Neural crest cell (in vitro differentiated cells): Measurements from ENCODE around the gene FBXW8. TPM values are rescaled to one million over a fixed set of nuclear protein-coding genes. Genes with fewer than 3 reads are reported as not detected.

Experiments used
- DNase-seq: peaks from one replicate; pipeline ENCODE4 v3.0.0; 2021; ENCODE audit warnings: low read depth, mixed read lengths, low spot score
- H3K27ac Mint-ChIP-seq: one replicate; pipeline ENCODE4 v1.8.0; 2021; ENCODE audit warnings: mild to moderate bottlenecking, mixed read lengths; ENCODE audit not compliant: unreplicated experiment
- H3K27me3 Mint-ChIP-seq: 2 replicates; pipeline ENCODE4 v1.8.0; 2021; ENCODE audit warnings: low read depth, mild to moderate bottlenecking, mixed read lengths
- H3K36me3 Mint-ChIP-seq: 2 replicates; pipeline ENCODE4 v1.8.0; 2021; ENCODE audit warnings: low read depth, mild to moderate bottlenecking, mixed read lengths
- H3K4me1 Mint-ChIP-seq: 2 replicates; pipeline ENCODE4 v1.8.0; 2021; ENCODE audit warnings: mixed read lengths
- H3K4me3 Mint-ChIP-seq: one replicate; pipeline ENCODE4 v1.8.0; 2021; ENCODE audit warnings: mild to moderate bottlenecking, mixed read lengths
- H3K9me3 Mint-ChIP-seq: 2 replicates; pipeline ENCODE4 v1.8.0; 2021; ENCODE audit warnings: mixed read lengths
- total RNA-seq: library from RNA; stranded (reverse); gene quantifications from 2 replicates; pipeline ENCODE4 v1.2.1, GENCODE V29; 2021
- TF ChIP-seq, protein P1 (sequence below): fragments of 200-600 bp; sonication (generic); conservative IDR thresholded peaks from 2 replicates; pipeline ENCODE4 v1.5.0; 2021; ENCODE audit warnings: antibody characterized with exemption, mild to moderate bottlenecking

Gene FBXW8
- total RNA-seq, 1 donor from 2014 or later, result 34.8 TPM

GRCh38 chr12:117033382-117034221 is 122.9 kb downstream of the FBXW8 start:
- no peaks in the 10 kb centered on the region for H3K27me3 Mint-ChIP-seq
- H3K9me3 Mint-ChIP-seq, result no peaks in the 10 kb centered on the region
- DNase-seq, result no peak
- no peak overlapping the region for H3K27ac Mint-ChIP-seq
- H3K4me3 Mint-ChIP-seq, result no peak overlapping the region
- peaks cover 2% of the 10 kb centered on the region for H3K36me3 Mint-ChIP-seq
- TF ChIP-seq, protein P1, sequence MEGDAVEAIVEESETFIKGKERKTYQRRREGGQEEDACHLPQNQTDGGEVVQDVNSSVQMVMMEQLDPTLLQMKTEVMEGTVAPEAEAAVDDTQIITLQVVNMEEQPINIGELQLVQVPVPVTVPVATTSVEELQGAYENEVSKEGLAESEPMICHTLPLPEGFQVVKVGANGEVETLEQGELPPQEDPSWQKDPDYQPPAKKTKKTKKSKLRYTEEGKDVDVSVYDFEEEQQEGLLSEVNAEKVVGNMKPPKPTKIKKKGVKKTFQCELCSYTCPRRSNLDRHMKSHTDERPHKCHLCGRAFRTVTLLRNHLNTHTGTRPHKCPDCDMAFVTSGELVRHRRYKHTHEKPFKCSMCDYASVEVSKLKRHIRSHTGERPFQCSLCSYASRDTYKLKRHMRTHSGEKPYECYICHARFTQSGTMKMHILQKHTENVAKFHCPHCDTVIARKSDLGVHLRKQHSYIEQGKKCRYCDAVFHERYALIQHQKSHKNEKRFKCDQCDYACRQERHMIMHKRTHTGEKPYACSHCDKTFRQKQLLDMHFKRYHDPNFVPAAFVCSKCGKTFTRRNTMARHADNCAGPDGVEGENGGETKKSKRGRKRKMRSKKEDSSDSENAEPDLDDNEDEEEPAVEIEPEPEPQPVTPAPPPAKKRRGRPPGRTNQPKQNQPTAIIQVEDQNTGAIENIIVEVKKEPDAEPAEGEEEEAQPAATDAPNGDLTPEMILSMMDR, result no peak
- no peaks in the 10 kb centered on the region for H3K4me1 Mint-ChIP-seq

GRCh38 chr12:117034249-117034648 is 123.5 kb downstream of the FBXW8 start:
- Mint-ChIP-seq H3K4me1 (no peaks in the 10 kb centered on the region), H3K27me3 (no peaks in the 10 kb centered on the region), H3K4me3 (no peak overlapping the region), H3K9me3 (no peaks in the 10 kb centered on the region), H3K27ac (no peak overlapping the region), H3K36me3 (peaks cover 2% of the 10 kb centered on the region)
- no peak for DNase-seq
- TF ChIP-seq, protein P1, result no peak

DNA sequence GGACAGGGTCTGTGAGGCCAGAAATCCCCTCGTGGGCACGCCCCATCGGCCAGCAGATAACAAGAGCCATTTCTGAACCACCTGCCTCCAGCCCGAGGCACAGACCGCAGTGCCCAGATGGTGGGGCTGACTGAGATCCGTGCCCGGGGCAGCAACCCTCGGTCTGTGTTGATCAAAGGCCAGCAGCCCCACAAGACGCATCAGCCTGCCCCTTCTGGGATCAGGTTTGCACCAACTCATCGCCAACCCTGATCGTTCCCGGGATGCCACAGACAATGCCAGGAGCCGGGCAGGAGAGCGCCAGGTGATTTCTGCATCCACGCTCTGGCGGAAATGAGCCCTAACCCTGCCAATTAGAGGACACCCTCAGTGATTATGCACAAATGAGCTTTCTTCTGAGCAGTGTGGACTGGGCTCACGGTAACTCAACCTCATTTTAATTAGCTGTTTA is 124.0 kb downstream of the FBXW8 start:
- H3K27me3 Mint-ChIP-seq, result no peaks in the 10 kb centered on the region
- H3K4me1 Mint-ChIP-seq, result no peaks in the 10 kb centered on the region
- TF ChIP-seq, protein P1, result no peak
- H3K9me3 Mint-ChIP-seq, result no peaks in the 10 kb centered on the region
- H3K4me3 Mint-ChIP-seq, result no peak overlapping the region
- H3K27ac Mint-ChIP-seq, result no peak overlapping the region
- peaks cover 2% of the 10 kb centered on the region for H3K36me3 Mint-ChIP-seq
- DNase-seq, result no peak

DNA sequence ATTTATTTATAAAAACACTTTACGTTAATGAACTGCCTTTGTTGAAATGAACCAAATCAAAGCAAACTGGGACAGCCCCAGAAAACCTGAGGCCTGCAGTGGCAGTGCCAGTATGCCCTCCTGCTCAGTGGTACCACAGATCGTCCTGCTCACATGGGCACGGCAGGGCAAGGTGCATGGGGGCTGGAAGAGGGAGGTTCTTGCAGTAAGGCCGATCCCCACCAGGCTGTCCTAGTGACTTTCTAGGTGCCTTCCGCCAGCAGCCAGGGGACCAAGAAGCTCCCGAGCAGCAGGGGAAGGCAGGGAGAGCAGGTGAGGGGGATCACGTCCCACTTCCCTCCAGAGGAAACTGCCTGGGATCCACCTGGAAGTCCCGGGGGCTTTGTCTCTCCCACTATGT is 124.5 kb downstream of the FBXW8 start:
- Mint-ChIP-seq H3K4me3 (no peak overlapping the region), H3K27ac (no peak overlapping the region), H3K4me1 (no peaks in the 10 kb centered on the region), H3K27me3 (no peaks in the 10 kb centered on the region), H3K36me3 (peaks cover 2% of the 10 kb centered on the region), H3K9me3 (no peaks in the 10 kb centered on the region)
- DNase-seq, result no peak
- TF ChIP-seq, protein P1, result no peak

DNA sequence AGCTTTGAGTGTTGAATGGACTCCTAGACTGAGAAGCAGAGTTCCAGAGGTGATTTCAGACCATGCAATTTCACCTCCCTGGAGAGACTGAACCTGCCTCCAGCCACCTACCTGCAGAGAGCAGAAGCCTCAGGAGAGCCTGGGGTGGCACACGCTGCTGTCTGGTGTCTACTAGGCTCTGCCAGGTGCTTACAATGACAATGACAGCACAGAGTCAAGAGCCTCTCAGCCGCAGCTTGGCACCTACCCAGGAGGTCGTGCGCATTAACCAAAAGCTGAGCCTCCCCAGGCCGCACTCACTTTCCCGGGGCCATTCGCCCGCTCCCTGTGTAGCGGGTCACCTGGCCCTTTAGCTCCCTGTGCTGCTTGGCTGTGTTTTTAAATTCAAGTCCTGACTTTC is 125.3 kb downstream of the FBXW8 start:
- no peak overlapping the region for H3K27ac Mint-ChIP-seq
- H3K4me1 Mint-ChIP-seq, result no peaks in the 10 kb centered on the region
- TF ChIP-seq, protein P1, result no peak

More for the DNA sequence above, 125.3 kb downstream of the FBXW8 start:
- no peak for DNase-seq
- H3K4me3 Mint-ChIP-seq, result no peak overlapping the region
- H3K9me3 Mint-ChIP-seq, result no peaks in the 10 kb centered on the region
- no peaks in the 10 kb centered on the region for H3K27me3 Mint-ChIP-seq
- peaks cover 2% of the 10 kb centered on the region for H3K36me3 Mint-ChIP-seq
